AG09309 (cell line): Measurements from ENCODE around the gene SLCO4C1.
"Not testable (repeated sequence)": the region's sequence is repeated elsewhere in the genome, so short reads cannot be mapped to it uniquely, and the experiment has no call there.

Experiments used
- DNase-seq: peaks from one replicate; pipeline ENCODE4 v3.0.0-alpha.2; 2010; ENCODE audit warnings: low read depth
- H3K4me3 ChIP-seq: 2 replicates; pipeline ENCODE4 v1.5.1; 2011; ENCODE audit warnings: mild to moderate bottlenecking, low read depth, low read length, moderate library complexity; ENCODE audit not compliant: control insufficient read depth
- CTCF ChIP-seq: IDR thresholded peaks from 2 replicates; pipeline ENCODE4 v1.5.1; 2011; ENCODE audit warnings: mild to moderate bottlenecking, low read depth, low read length, inconsistent platforms; ENCODE audit not compliant: insufficient read depth, control insufficient read depth; ENCODE audit errors: missing control alignments

Gene SLCO4C1

GRCh38 chr5:102296178-102296817 is at the start of gene SLCO4C1:
Gene SLCO4C1 (minus strand): TSS chr5:102296284. CDS start chr5:102296262, 22 bp downstream.
- no peak for DNase-seq
- no peak within 1 kb of the TSS for H3K4me3 ChIP-seq

GRCh38 chr5:102341681-102342288 is 45.7 kb upstream of the SLCO4C1 start:
- DNase-seq, result no peak

More at GRCh38 chr5:102296178-102296817, at the start of gene SLCO4C1:
- TF ChIP-seq CTCF, result no peak

GRCh38 chr5:102324714-102325113 is 28.6 kb upstream of the SLCO4C1 start:
- H3K4me3 ChIP-seq, result no peak overlapping the region
- no peak for DNase-seq
- TF ChIP-seq CTCF, result no peak

More at GRCh38 chr5:102341681-102342288, 45.7 kb upstream of the SLCO4C1 start:
- H3K4me3 ChIP-seq, result no peak overlapping the region
- no peak for TF ChIP-seq CTCF

GRCh38 chr5:102318801-102319200 is 22.7 kb upstream of the SLCO4C1 start:
- not testable (repeated sequence) for H3K4me3 ChIP-seq, DNase-seq

- no peak overlapping the region for H3K4me3 ChIP-seq
- TF ChIP-seq CTCF, result no peak
- no peak for DNase-seq
Observed at GRCh38 chr5:102314328-102314727, 18.2 kb upstream of the SLCO4C1 start.

- no peak for DNase-seq
- no peak for TF ChIP-seq CTCF
- no peak overlapping the region for H3K4me3 ChIP-seq
Observed at GRCh38 chr5:102313912-102314311, 17.8 kb upstream of the SLCO4C1 start.

GRCh38 chr5:102312586-102313370 is 16.7 kb upstream of the SLCO4C1 start:
- TF ChIP-seq CTCF, result no peak
- H3K4me3 ChIP-seq, result no peak overlapping the region
- DNase-seq, result no peak
